Osteocyte (in vitro differentiated cells): ENCODE results near the gene PITX3. TPM values are rescaled to one million over a fixed set of nuclear protein-coding genes. Genes with fewer than 3 reads are reported as not detected.
"Not testable (repeated sequence)": the region's sequence is repeated elsewhere in the genome, so short reads cannot be mapped to it uniquely, and the experiment has no call there.

ENCODE experiments used
- DNase-seq: peaks from one replicate; pipeline ENCODE4 v3.0.0; 2021; ENCODE audit warnings: mixed read lengths; ENCODE audit not compliant: unreplicated experiment; ENCODE audit errors: extremely low spot score
- H3K27ac Mint-ChIP-seq: one replicate; pipeline ENCODE4 v1.8.0; 2021; ENCODE audit warnings: mild to moderate bottlenecking, mixed read lengths; ENCODE audit not compliant: unreplicated experiment
- H3K27me3 Mint-ChIP-seq: one replicate; pipeline ENCODE4 v1.8.0; 2021; ENCODE audit warnings: mixed read lengths; ENCODE audit not compliant: unreplicated experiment
- H3K36me3 Mint-ChIP-seq: one replicate; pipeline ENCODE4 v1.8.0; 2021; ENCODE audit warnings: mixed read lengths; ENCODE audit not compliant: unreplicated experiment
- H3K4me1 Mint-ChIP-seq: one replicate; pipeline ENCODE4 v1.8.0; 2021; ENCODE audit warnings: mixed read lengths; ENCODE audit not compliant: unreplicated experiment
- H3K4me3 Mint-ChIP-seq: one replicate; pipeline ENCODE4 v1.8.0; 2021; ENCODE audit warnings: mild to moderate bottlenecking, moderate library complexity, mixed read lengths; ENCODE audit not compliant: unreplicated experiment
- H3K9me3 Mint-ChIP-seq: one replicate; pipeline ENCODE4 v1.8.0; 2021; ENCODE audit warnings: mixed read lengths; ENCODE audit not compliant: unreplicated experiment
- CTCF ChIP-seq: fragments of 200-600 bp; sonication (generic); IDR thresholded peaks from 2 replicates; pipeline ENCODE4 v1.5.0; 2021; ENCODE audit warnings: antibody characterized with exemption, mild to moderate bottlenecking, moderate library complexity
- total RNA-seq: library from RNA; stranded (reverse); gene quantifications from 2 replicates; pipeline ENCODE4 v1.2.1, GENCODE V29; 2021

The PITX3 gene
- total RNA-seq, 1 donor from 2014 or later = not detected

DNA sequence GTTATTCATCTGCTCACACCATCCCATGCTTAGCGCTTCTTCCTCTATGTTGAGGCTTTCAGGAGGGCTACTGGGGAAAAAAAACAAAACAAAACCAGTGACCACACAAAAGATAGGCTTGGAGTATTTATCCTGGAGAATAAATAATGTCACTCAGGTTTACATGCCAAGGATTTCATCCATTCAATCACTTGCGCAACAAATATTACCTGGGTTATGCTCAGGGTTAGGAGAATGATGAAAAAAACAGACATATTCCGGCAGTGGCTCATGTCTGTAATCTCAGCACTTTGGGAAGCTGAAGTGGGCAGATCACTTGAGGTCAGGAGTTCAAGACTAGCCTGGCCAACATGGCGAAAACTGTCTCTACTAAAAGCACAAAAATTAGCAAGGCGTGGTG, 18.5 kb downstream of the PITX3 start:
- no peak overlapping the region for H3K27ac Mint-ChIP-seq
- peaks cover 40% of the 10 kb centered on the region for H3K27me3 Mint-ChIP-seq
- TF ChIP-seq CTCF = no peak
- H3K9me3 Mint-ChIP-seq = no peaks in the 10 kb centered on the region
- no peaks in the 10 kb centered on the region for H3K36me3 Mint-ChIP-seq
- no peak overlapping the region for H3K4me3 Mint-ChIP-seq
- peaks cover 12% of the 10 kb centered on the region for H3K4me1 Mint-ChIP-seq
- DNase-seq = no peak

DNA sequence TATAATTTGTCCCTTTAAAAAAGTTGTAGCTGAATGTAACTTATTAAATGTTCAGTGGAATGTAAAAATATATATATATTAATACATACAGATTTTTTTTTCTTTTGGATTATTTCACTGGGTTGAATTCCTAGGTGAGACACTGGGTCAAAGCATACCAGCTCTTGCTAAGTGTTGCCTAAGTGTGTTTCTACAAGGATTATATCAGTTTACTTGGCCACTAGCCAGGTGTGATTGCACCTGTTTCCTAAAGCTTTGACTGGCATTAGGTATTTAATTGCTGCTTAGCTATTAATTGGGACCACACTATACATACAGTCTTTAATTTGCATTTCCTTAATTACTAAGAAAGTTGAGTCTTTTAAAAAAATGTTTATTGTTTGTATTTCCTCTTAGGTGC, 20.7 kb downstream of the PITX3 start:
- Mint-ChIP-seq H3K36me3 (no peaks in the 10 kb centered on the region), H3K27me3 (peaks cover 35% of the 10 kb centered on the region), H3K9me3 (no peaks in the 10 kb centered on the region), H3K27ac (no peak overlapping the region), H3K4me1 (peaks cover 4% of the 10 kb centered on the region), H3K4me3 (no peak overlapping the region)
- no peak for DNase-seq
- no peak for TF ChIP-seq CTCF

DNA sequence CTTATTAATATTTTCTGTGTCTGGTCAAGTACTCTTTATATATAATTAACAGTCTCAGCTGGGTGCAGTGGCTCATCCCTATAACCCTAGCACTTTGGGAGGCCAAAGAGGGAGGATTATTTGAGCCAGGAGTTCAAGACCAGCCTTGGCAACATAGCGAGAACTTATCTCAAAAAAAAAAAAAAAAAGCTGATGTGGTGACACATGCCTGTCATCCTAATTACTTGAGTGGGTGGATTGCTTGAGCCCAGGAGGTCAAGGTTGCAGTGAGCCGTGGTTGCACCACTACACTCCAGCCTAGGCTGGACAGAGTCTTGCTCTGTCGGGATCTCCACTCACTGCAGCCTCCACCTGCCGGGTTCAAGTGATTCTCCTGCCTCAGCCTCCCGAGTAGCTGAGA, 21.9 kb downstream of the PITX3 start:
- Mint-ChIP-seq H3K4me1 (no peaks in the 10 kb centered on the region), H3K27ac (no peak overlapping the region), H3K36me3 (no peaks in the 10 kb centered on the region), H3K27me3 (peaks cover 35% of the 10 kb centered on the region), H3K9me3 (no peaks in the 10 kb centered on the region), H3K4me3 (no peak overlapping the region)
- DNase-seq = no peak
- no peak for TF ChIP-seq CTCF

DNA sequence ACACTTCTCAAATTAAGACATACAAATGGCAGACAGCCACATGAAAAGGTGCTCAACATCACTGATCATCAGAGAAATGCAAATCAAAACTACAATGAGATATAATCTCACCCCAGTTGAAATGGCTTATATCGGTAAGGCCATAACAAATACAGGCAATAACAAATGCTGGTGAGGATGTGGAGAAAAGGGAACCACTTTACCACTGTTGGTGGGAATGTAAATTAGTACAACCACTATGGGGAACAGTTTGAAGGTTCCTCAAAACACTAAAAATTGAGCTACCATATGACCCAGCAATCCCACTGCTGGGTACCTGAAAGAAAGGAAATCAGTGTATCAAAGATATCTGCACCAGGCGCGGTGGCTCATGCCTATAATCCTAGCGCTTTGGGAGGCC, 27.7 kb downstream of the PITX3 start:
- not testable (repeated sequence) for H3K27ac Mint-ChIP-seq, H3K4me1 Mint-ChIP-seq, H3K4me3 Mint-ChIP-seq

GRCh38 chr10:102211615-102212299, 29.6 kb downstream of the PITX3 start:
- Mint-ChIP-seq H3K27ac (no peak overlapping the region), H3K27me3 (peaks cover 23% of the 10 kb centered on the region), H3K36me3 (no peaks in the 10 kb centered on the region), H3K4me1 (no peaks in the 10 kb centered on the region), H3K9me3 (no peaks in the 10 kb centered on the region), H3K4me3 (no peak overlapping the region)
- no peak for TF ChIP-seq CTCF
- DNase-seq = no peak

More for the DNA sequence above, 27.7 kb downstream of the PITX3 start:
- peaks cover 28% of the 10 kb centered on the region for H3K27me3 Mint-ChIP-seq
- not testable (repeated sequence) for DNase-seq, H3K36me3 Mint-ChIP-seq, H3K9me3 Mint-ChIP-seq
